B cell (primary cell): ENCODE results near the gene GSTO2.

ENCODE experiments used
- EZH2 ChIP-seq: IDR thresholded peaks from 2 replicates; pipeline ENCODE4 v1.6.1; 2012; ENCODE audit warnings: borderline replicate concordance, low read depth, mild to moderate bottlenecking, moderate library complexity, low read length; ENCODE audit not compliant: insufficient read depth, poor library complexity, severe bottlenecking
- TF ChIP-seq, protein P1 (sequence below): fragments of 200-600 bp; IDR thresholded peaks from one replicate; pipeline ENCODE4 v1.8.0; 2022; ENCODE audit warnings: antibody characterized with exemption, mild to moderate bottlenecking

- TF ChIP-seq, protein P1, sequence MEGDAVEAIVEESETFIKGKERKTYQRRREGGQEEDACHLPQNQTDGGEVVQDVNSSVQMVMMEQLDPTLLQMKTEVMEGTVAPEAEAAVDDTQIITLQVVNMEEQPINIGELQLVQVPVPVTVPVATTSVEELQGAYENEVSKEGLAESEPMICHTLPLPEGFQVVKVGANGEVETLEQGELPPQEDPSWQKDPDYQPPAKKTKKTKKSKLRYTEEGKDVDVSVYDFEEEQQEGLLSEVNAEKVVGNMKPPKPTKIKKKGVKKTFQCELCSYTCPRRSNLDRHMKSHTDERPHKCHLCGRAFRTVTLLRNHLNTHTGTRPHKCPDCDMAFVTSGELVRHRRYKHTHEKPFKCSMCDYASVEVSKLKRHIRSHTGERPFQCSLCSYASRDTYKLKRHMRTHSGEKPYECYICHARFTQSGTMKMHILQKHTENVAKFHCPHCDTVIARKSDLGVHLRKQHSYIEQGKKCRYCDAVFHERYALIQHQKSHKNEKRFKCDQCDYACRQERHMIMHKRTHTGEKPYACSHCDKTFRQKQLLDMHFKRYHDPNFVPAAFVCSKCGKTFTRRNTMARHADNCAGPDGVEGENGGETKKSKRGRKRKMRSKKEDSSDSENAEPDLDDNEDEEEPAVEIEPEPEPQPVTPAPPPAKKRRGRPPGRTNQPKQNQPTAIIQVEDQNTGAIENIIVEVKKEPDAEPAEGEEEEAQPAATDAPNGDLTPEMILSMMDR, result no peak
- TF ChIP-seq EZH2, result no peak
Measured at GRCh38 chr10:104328896-104329710, 60.1 kb downstream of the GSTO2 start.
